B cell (primary cell): Measurements from ENCODE around the gene UBE2M. TPM values are rescaled to one million over a fixed set of nuclear protein-coding genes. Genes with fewer than 3 reads are reported as not detected.

Experiments used
- ATAC-seq: fragments of 200-7000 bp; cut with Tn5 transposase; one replicate; pipeline ENCODE4 v1.10.0; 2021; ENCODE audit warnings: low read depth, mild to moderate bottlenecking, moderate number of reproducible peaks, moderate library complexity
- CTCF ChIA-PET: fragments of 350-600 bp; sonication (Branson Sonifier 250); formaldehyde crosslinking; loops from one replicate; lab custom pipeline; 2021; ENCODE audit warnings: antibody characterized with exemption, inconsistent platforms; lab: Charles Lee
- POLR2A ChIA-PET: fragments of 350-600 bp; sonication (Branson Sonifier 250); formaldehyde crosslinking; loops from one replicate; lab custom pipeline; 2021; ENCODE audit warnings: antibody characterized with exemption; lab: Charles Lee
- DNase-seq: peaks from one replicate; pipeline ENCODE4 v3.0.0; 2013
- H2AFZ ChIP-seq: 2 replicates; pipeline ENCODE4 v1.6.1; 2012; ENCODE audit warnings: mild to moderate bottlenecking, low read depth, low read length; ENCODE audit not compliant: insufficient read depth, poor library complexity, severe bottlenecking
- H3K27ac ChIP-seq, 2 donors: 1 replicate in 1 of 2; 2 replicates in 1 of 2; pipeline ENCODE4 v1.5.1; 2012 to 2013; ENCODE audit warnings: low read length in 2 of 2, mild to moderate bottlenecking in 2 of 2, moderate library complexity in 1 of 2
- H3K27me3 ChIP-seq, 4 experiments: fragments of 200-600 bp in 1 of 4; sonication (generic) in 1 of 4; replicated peaks in 1 of 4; 1 replicate in 2 of 4; 2 replicates in 2 of 4; pipeline versions ENCODE4 v1.6.1 to v1.7.0; 2013 to 2016; ENCODE audit warnings: low read length in 3 of 4, mild to moderate bottlenecking in 2 of 4, mixed read lengths in 1 of 4, moderate library complexity in 1 of 4; ENCODE audit not compliant: insufficient read depth in 4 of 4, control insufficient read depth in 3 of 4; ENCODE audit errors: control extremely low read depth in 1 of 4
- H3K36me3 ChIP-seq, 2 experiments: replicated peaks in 1 of 2; 1 replicate in 1 of 2; 2 replicates in 1 of 2; pipeline versions ENCODE4 v1.6.1 to v1.7.1; 2013; ENCODE audit warnings: low read length in 1 of 2; ENCODE audit not compliant: insufficient read depth in 2 of 2, control insufficient read depth in 1 of 2; ENCODE audit errors: control extremely low read depth in 1 of 2, extremely low read depth in 1 of 2
- H3K4me1 ChIP-seq, 2 donors: fragments of 200-600 bp in 1 of 2; sonication (generic) in 1 of 2; 1 replicate in 1 of 2; 2 replicates in 1 of 2; pipeline versions ENCODE4 v1.5.1 to v1.6.1; 2013 to 2017; ENCODE audit warnings: low read length in 2 of 2; ENCODE audit not compliant: control insufficient read depth in 2 of 2, insufficient read depth in 2 of 2
- H3K4me2 ChIP-seq: replicated peaks from 2 replicates; pipeline ENCODE3; 2012; ENCODE audit warnings: mild to moderate bottlenecking, low read depth, low read length; ENCODE audit not compliant: poor library complexity, severe bottlenecking
- H3K4me3 ChIP-seq, 5 experiments: fragments of 200-600 bp in 1 of 5; sonication (generic) in 1 of 5; 1 replicate in 3 of 5; 2 replicates in 2 of 5; pipeline versions ENCODE4 v1.5.1 to v1.7.0; 2011 to 2016; ENCODE audit warnings: low read length in 4 of 5, mild to moderate bottlenecking in 4 of 5, low read depth in 2 of 5, control low read depth in 1 of 5, moderate library complexity in 1 of 5; ENCODE audit not compliant: insufficient read depth in 1 of 5; ENCODE audit errors: control extremely low read depth in 1 of 5, extremely low read depth in 1 of 5
- H3K79me2 ChIP-seq: fragments of 200-600 bp; sonication (generic); one replicate; pipeline ENCODE4 v1.6.0; 2016; ENCODE audit warnings: low read length; ENCODE audit not compliant: control insufficient read depth, insufficient read depth
- H3K9ac ChIP-seq: fragments of 200-600 bp; sonication (generic); 2 replicates; pipeline ENCODE4 v1.6.1; 2017; ENCODE audit warnings: mild to moderate bottlenecking, low read length, moderate library complexity
- H3K9me3 ChIP-seq, 3 donors: one replicate each; pipeline versions ENCODE4 v1.6.1 to v1.7.1; 2013; ENCODE audit warnings: low read length in 2 of 3; ENCODE audit not compliant: control insufficient read depth in 2 of 3, insufficient read depth in 1 of 3; ENCODE audit errors: control extremely low read depth in 1 of 3
- H4K20me1 ChIP-seq: 2 replicates; pipeline ENCODE4 v1.6.0; 2012; ENCODE audit warnings: mild to moderate bottlenecking, low read length; ENCODE audit not compliant: insufficient read depth, control insufficient read depth, poor library complexity, severe bottlenecking
- H3K27ac Mint-ChIP-seq: one replicate; pipeline ENCODE4 v1.8.0; 2021; ENCODE audit warnings: mixed read lengths
- H3K27me3 Mint-ChIP-seq: one replicate; pipeline ENCODE4 v1.8.0; 2021; ENCODE audit warnings: mixed read lengths
- H3K4me1 Mint-ChIP-seq: one replicate; pipeline ENCODE4 v1.8.0; 2021; ENCODE audit warnings: mixed read lengths
- H3K4me3 Mint-ChIP-seq: one replicate; pipeline ENCODE4 v1.8.0; 2021; ENCODE audit warnings: mixed read lengths
- H3K9me3 Mint-ChIP-seq: one replicate; pipeline ENCODE4 v1.8.0; 2022; ENCODE audit warnings: mixed read lengths; ENCODE audit not compliant: insufficient read depth
- CTCF ChIP-seq: fragments of 200-600 bp; IDR thresholded peaks from one replicate; pipeline ENCODE4 v1.8.0; 2022; ENCODE audit warnings: antibody characterized with exemption, mild to moderate bottlenecking
- EZH2 ChIP-seq: IDR thresholded peaks from 2 replicates; pipeline ENCODE4 v1.6.1; 2012; ENCODE audit warnings: borderline replicate concordance, low read depth, mild to moderate bottlenecking, moderate library complexity, low read length; ENCODE audit not compliant: insufficient read depth, poor library complexity, severe bottlenecking
- WGBS: methylation state at CpG from one replicate; pipeline ENCODE4 v1.1.5; 2013; ENCODE audit warnings: missing lambda C conversion rate; ENCODE audit not compliant: insufficient coverage; 5-methylcytosine and 5-hydroxymethylcytosine counted together
- intact Hi-C: fragments of 100-400 bp; cut with micrococcal nuclease; formaldehyde crosslinking; loops from one replicate; pipeline ENCODE4 v1.10.0; 2022
- polyA plus RNA-seq: library from polyadenylated mRNA; depleted of rRNA; stranded (reverse); fragments of >200 nt; gene quantifications from 2 replicates; pipeline ENCODE4 v1.2.3, GENCODE V29; 2012
- total RNA-seq, 2 donors: library from RNA; stranded (reverse); fragments of 120-200 nt in 1 of 2; gene quantifications; 1 replicate in 1 of 2; 2 replicates in 1 of 2; pipeline versions ENCODE4 v1.2.3 to v1.2.4, GENCODE V29; 2013 to 2022

The UBE2M gene
- total and polyA plus RNA-seq, 2 donors (not counting 1 experiment from before 2014, with no cell fraction given) = 62.5 to 66.1 TPM

DNA sequence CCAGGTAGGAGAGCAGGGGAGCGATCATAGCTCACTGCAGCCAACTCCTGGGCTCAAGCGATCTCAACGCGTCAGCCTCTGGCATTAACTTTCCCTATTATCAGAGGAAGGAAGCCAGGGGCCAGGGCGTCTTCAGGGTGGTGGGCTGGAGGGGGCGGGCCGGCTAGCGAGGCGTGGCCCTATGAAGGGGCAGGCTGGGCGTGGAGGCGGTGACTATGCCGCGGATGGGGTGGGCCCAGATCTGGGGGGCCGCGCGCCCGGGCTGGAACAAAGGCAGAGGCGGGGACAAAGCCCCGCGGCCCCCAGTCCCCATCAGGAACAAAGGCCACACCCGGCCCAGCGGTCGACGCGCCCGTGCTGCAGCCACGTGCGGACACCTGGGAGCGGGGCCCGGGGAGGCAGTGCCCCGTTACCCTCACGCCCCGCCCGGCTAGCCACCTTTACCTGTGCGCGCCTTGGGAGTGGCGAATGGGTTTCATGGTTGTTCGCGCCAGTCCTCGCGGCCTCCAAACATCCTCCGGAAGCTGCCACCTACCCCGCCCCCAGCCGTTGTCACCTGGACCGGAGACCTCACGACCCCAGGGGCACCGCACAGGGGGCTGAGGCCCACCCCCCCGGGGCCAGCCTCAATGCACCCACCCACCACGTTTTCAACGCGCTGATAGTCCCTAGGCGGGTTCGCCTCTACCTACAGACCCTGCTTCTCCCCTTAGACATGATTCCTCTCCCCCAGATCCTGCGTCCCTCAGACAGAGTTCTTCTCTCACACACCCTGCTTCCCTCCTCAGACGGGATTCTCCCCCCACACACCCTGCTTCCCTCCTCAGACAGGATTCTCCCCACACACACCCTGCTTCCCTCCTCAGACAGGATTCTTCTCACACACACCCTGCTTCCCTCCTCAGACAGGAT lies 19.9 kb downstream of the UBE2M start:
- peak overlapping the region; percentile 90 for H3K4me2 ChIP-seq
- H3K36me3 ChIP-seq = no peaks in the 10 kb centered on the region
- intact Hi-C loops = no loop called here
- Mint-ChIP-seq H3K9me3 (no peaks in the 10 kb centered on the region), H3K4me1 (peaks cover 9% of the 10 kb centered on the region), H3K4me3 (peak overlapping the region; percentile 74), H3K27ac (no peak overlapping the region), H3K27me3 (peaks cover 17% of the 10 kb centered on the region)
- TF ChIP-seq EZH2 (no peak), CTCF (no peak)
- H4K20me1 ChIP-seq = no peaks in the 10 kb centered on the region
- ATAC-seq (peak; percentile 60), DNase-seq (peak; percentile 57)
- H3K4me3 ChIP-seq = peak overlapping the region in 4 of 5 experiments; percentile 41 to 64 (median 52)
- H3K27ac ChIP-seq = no peak overlapping the region
- POLR2A ChIA-PET = no interaction called here
- H3K4me1 ChIP-seq = peaks cover 12 to 18% of the 10 kb centered on the region in 2 donors
- H2AFZ ChIP-seq = peak overlapping the region; percentile 87
- H3K27me3 ChIP-seq = peaks cover 0 to 40% (median 9%) of the 10 kb centered on the region in 4 experiments
- H3K9ac ChIP-seq = peak overlapping the region; percentile 64
- CTCF ChIA-PET = interaction anchor here (1.5 kb wide), 1 partner anchor 19 kb away, joined by 4 read pairs; the partner anchor contains the start of gene ZBTB45
- H3K79me2 ChIP-seq = no peaks in the 10 kb centered on the region
- peaks cover 0 to 5% (median 0%) of the 10 kb centered on the region in 3 donors for H3K9me3 ChIP-seq
- WGBS = 1% methylated on average over 52 of the region's 55 CpGs
